Middle frontal gyrus (tissue), 1 donor: ENCODE data around the gene OR4C13.
"Not testable (repeated sequence)": the region's sequence is repeated elsewhere in the genome, so short reads cannot be mapped to it uniquely, and the experiment has no call there.

Source experiments
- DNase-seq: peaks from one replicate; pipeline ENCODE4 v3.0.0-alpha.2; 2015; ENCODE audit warnings: low spot score; ENCODE audit errors: extremely low spot score

Gene OR4C13

GRCh38 chr11:49952091-49952490 lies at the start of gene OR4C13:
OR4C13 (plus strand) TSS chr11:49952391; CDS start chr11:49952423, 32 bp downstream.
- DNase-seq = no peak

GRCh38 chr11:49911516-49911915 lies 40.7 kb upstream of the OR4C13 start:
- not testable (repeated sequence) for DNase-seq

- not testable (repeated sequence) for DNase-seq
Measured at GRCh38 chr11:49948701-49949100, 3.5 kb upstream of the OR4C13 start.

GRCh38 chr11:49973439-49973838 lies 21.2 kb downstream of the OR4C13 start:
- not testable (repeated sequence) for DNase-seq

- DNase-seq = not testable (repeated sequence)
Measured at GRCh38 chr11:49982435-49982834, 30.2 kb downstream of the OR4C13 start, which contains the start of gene OR4C12. OR4C12 (minus strand) TSS chr11:49982535; CDS start chr11:49982501, 34 bp downstream.

GRCh38 chr11:49995565-49995964 lies 43.4 kb downstream of the OR4C13 start:
- DNase-seq = peak; percentile 9
